Activated T-helper 17 cell treated with anti-CD3 and anti-CD28 coated beads, Interleukin-2, amount 50 U/mL, for 72 hours (primary cell): ENCODE measurements around the gene SYT7. TPM values are rescaled to one million over a fixed set of nuclear protein-coding genes. Genes with fewer than 3 reads are reported as not detected.
"Not testable (repeated sequence)": the region's sequence is repeated elsewhere in the genome, so short reads cannot be mapped to it uniquely, and the experiment has no call there.

Experiments used
- ATAC-seq: fragments of 150-1000 bp; cut with Tn5 transposase; replicated peaks from 2 replicates; pipeline ENCODE4 v1.10.0; 2021; ENCODE audit warnings: mild to moderate bottlenecking, moderate library complexity
- H3K27ac Mint-ChIP-seq: one replicate; pipeline ENCODE4 v1.8.0; 2022; ENCODE audit warnings: mixed read lengths
- H3K27me3 Mint-ChIP-seq: one replicate; pipeline ENCODE4 v1.8.0; 2022; ENCODE audit warnings: mixed read lengths
- H3K36me3 Mint-ChIP-seq: one replicate; pipeline ENCODE4 v1.8.0; 2022; ENCODE audit warnings: low read depth, mild to moderate bottlenecking, mixed read lengths
- H3K4me1 Mint-ChIP-seq: one replicate; pipeline ENCODE4 v1.8.0; 2022; ENCODE audit warnings: mixed read lengths
- H3K4me3 Mint-ChIP-seq: one replicate; pipeline ENCODE4 v1.8.0; 2022; ENCODE audit warnings: mild to moderate bottlenecking, mixed read lengths
- H3K9me3 Mint-ChIP-seq: one replicate; pipeline ENCODE4 v1.8.0; 2022; ENCODE audit warnings: mixed read lengths
- total RNA-seq, 2 donors: library from RNA; stranded (reverse); gene quantifications; one replicate each; pipeline ENCODE4 v1.2.3, GENCODE V29; 2022

Gene SYT7
- total RNA-seq, 2 donors from 2014 or later: 0.19 TPM; not detected in 1

- no peak overlapping the region for H3K27ac Mint-ChIP-seq
- H3K4me3 Mint-ChIP-seq: no peak overlapping the region
- no peak for ATAC-seq
- H3K36me3 Mint-ChIP-seq: peaks cover 13% of the 10 kb centered on the region
- peaks cover 13% of the 10 kb centered on the region for H3K4me1 Mint-ChIP-seq
- no peaks in the 10 kb centered on the region for H3K9me3 Mint-ChIP-seq
- H3K27me3 Mint-ChIP-seq: peaks cover 4% of the 10 kb centered on the region
Measured at GRCh38 chr11:61477126-61477525, 103.8 kb downstream of the SYT7 start.

DNA sequence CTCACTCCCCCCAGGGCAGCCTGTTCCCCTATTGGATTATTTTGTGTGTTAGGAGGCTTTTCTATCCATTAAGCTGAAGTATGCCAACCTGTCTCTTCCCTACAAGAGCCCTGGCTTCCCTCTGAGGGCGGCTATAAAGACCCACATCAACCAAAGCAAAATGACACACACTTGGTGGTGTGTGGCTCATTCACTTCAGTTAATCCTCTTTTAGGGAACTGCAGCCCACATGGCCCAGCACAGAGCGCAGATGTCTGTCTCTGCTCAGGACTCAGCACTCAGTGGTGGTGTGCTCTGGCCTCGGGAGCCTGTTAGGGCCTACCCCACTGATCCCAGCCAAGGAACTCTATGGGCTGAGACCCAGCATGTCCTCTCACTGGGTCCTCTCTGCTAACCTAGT lies 104.5 kb downstream of the SYT7 start:
- Mint-ChIP-seq H3K4me3 (no peak overlapping the region), H3K36me3 (peaks cover 13% of the 10 kb centered on the region), H3K27me3 (peaks cover 2% of the 10 kb centered on the region), H3K4me1 (peaks cover 11% of the 10 kb centered on the region), H3K9me3 (no peaks in the 10 kb centered on the region), H3K27ac (no peak overlapping the region)
- no peak for ATAC-seq

GRCh38 chr11:61475433-61475832 lies 105.4 kb downstream of the SYT7 start:
- Mint-ChIP-seq H3K36me3 (peaks cover 22% of the 10 kb centered on the region), H3K4me3 (no peak overlapping the region), H3K4me1 (peaks cover 8% of the 10 kb centered on the region), H3K27ac (no peak overlapping the region), H3K9me3 (no peaks in the 10 kb centered on the region), H3K27me3 (no peaks in the 10 kb centered on the region)
- no peak for ATAC-seq

DNA sequence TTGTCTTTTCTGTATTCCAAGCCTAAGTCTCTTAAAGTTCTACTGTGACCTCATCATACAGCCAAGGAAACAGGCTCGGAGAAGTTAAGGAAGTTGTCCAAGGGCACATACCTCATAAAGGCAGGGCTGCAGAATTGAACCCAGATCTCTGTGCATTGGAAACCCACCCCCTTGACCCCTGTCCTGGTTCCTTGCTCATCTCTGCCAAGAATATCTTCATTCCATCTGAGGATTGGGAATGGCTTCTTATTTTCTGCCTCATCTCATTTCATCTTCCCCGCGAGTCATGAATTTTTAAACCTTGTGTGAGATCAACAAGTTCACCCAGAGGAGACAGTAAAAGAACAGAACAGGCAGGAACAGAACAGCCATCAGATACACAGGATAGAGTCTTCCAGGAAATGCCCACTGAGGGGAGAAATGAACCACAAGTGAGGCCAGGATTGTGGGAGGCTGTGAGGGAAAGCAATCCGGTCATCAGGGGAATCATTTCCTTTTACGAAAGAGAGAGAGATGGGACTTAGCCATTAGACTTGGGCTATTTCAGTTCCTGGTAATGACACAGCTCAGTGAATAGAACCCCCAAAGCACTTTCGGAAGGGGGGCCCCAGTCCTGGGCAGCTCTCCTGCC lies 106.7 kb downstream of the SYT7 start:
- Mint-ChIP-seq H3K36me3 (peaks cover 30% of the 10 kb centered on the region), H3K4me1 (peaks cover 8% of the 10 kb centered on the region), H3K27ac (peak overlapping the region; percentile 74), H3K4me3 (peak overlapping the region; percentile 6), H3K27me3 (no peaks in the 10 kb centered on the region), H3K9me3 (no peaks in the 10 kb centered on the region)
- no peak for ATAC-seq

- H3K27me3 Mint-ChIP-seq: no peaks in the 10 kb centered on the region
- peaks cover 8% of the 10 kb centered on the region for H3K4me1 Mint-ChIP-seq
- ATAC-seq: peak; percentile 60
- H3K36me3 Mint-ChIP-seq: peaks cover 37% of the 10 kb centered on the region
- H3K27ac Mint-ChIP-seq: peak overlapping the region; percentile 74
- no peaks in the 10 kb centered on the region for H3K9me3 Mint-ChIP-seq
- peak overlapping the region; percentile 6 for H3K4me3 Mint-ChIP-seq
Measured at GRCh38 chr11:61473370-61474012, 107.4 kb downstream of the SYT7 start.

DNA sequence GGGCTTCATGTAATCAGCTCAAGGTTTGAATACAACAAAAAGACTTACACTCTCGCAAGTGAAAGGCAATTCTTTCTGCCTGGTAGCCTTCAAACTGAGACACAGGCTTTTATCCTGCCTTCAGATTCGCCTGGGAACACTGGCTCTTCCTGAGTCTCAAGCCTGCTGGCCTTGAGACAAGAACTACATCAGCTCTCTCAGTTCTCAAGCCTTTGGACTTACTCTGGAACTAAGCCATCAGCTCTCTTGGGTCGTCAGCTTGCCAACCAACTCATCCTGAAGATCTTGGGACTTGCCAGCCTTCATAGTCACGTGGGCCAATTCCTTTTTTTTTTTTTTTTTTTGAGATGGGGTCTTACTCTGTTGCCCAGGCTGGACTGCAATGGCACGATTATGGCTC lies 108.0 kb downstream of the SYT7 start:
- Mint-ChIP-seq H3K4me1 (peaks cover 8% of the 10 kb centered on the region), H3K27me3 (no peaks in the 10 kb centered on the region)

DNA sequence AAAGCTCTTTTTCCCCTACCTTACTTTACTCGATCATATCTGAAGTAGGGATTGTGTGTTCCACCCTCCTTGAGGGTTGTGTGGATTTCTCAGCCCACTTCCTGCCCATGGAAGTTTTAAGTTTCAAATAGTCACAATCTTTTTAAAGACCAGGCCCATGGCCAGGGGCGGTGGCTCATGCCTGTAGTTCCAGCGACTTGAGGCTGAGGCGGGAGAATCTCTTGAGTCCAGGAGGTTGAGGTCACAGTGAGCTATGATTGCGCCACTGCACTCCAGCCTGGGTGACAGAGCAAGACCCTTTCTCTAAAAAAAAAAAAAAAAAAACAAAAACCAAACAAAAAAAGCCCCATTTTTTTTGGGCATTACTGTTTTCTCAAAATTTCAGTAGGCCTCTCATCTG lies 108.6 kb downstream of the SYT7 start:
- no peak overlapping the region for H3K27ac Mint-ChIP-seq
- peaks cover 8% of the 10 kb centered on the region for H3K4me1 Mint-ChIP-seq
- no peaks in the 10 kb centered on the region for H3K27me3 Mint-ChIP-seq
- H3K4me3 Mint-ChIP-seq: no peak overlapping the region
- ATAC-seq: no peak
- H3K9me3 Mint-ChIP-seq: no peaks in the 10 kb centered on the region
- H3K36me3 Mint-ChIP-seq: peaks cover 49% of the 10 kb centered on the region

More for the DNA sequence above, 108.0 kb downstream of the SYT7 start:
- H3K9me3 Mint-ChIP-seq: no peaks in the 10 kb centered on the region
- peak overlapping the region; percentile 33 for H3K27ac Mint-ChIP-seq
- ATAC-seq: no peak
- peaks cover 43% of the 10 kb centered on the region for H3K36me3 Mint-ChIP-seq
- H3K4me3 Mint-ChIP-seq: no peak overlapping the region

- H3K4me3 Mint-ChIP-seq: peak overlapping the region; percentile 49
Measured at GRCh38 chr11:61468002-61468401, 112.9 kb downstream of the SYT7 start.

DNA sequence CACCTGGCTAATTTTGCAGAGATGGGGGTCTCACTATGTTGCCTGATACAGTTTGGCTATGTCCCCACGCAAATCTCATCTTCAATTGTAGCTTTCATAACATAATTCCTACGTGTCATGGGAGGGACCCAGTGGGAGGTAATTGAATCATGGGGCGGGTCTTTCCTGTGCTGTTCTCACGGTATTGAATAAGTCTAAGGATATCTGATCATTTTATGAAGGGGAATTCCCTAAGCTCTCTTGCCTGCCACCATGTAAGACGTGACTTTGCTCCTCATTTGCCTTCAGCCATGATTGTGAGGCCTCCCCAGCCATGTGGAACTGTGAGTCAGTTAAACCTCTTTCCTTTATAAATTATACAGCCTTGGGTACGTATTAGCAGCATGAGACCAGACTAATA lies 113.3 kb downstream of the SYT7 start:
- peaks cover 51% of the 10 kb centered on the region for H3K36me3 Mint-ChIP-seq
- ATAC-seq: peak; percentile 74
- H3K4me1 Mint-ChIP-seq, H3K9me3 Mint-ChIP-seq, H3K27me3 Mint-ChIP-seq: not testable (repeated sequence)
- peak overlapping the region; percentile 82 for H3K27ac Mint-ChIP-seq
- peak overlapping the region; percentile 49 for H3K4me3 Mint-ChIP-seq

More at GRCh38 chr11:61468002-61468401, 112.9 kb downstream of the SYT7 start:
- no peaks in the 10 kb centered on the region for H3K4me1 Mint-ChIP-seq
- H3K27ac Mint-ChIP-seq: peak overlapping the region; percentile 82
- H3K36me3 Mint-ChIP-seq: peaks cover 54% of the 10 kb centered on the region
- ATAC-seq: no peak
- H3K9me3 Mint-ChIP-seq: no peaks in the 10 kb centered on the region
- no peaks in the 10 kb centered on the region for H3K27me3 Mint-ChIP-seq

Other genes with a start within 250 kb of the SYT7 start
- gene DDB1, start 248.0 kb downstream of the SYT7 start, total RNA-seq: 100 to 1,000 TPM; 211 to 344 TPM
- gene TKFC, start 247.8 kb downstream of the SYT7 start, total RNA-seq: 10 to 100 TPM; 32.6 to 32.9 TPM
- 10 to 100 TPM; 46.5 to 62.3 TPM for gene CYB561A3, start 219.2 kb downstream of the SYT7 start, total RNA-seq
- gene TMEM138, start 218.7 kb downstream of the SYT7 start, total RNA-seq: 10 to 100 TPM; 30.6 to 47.9 TPM
- gene TMEM216, start 188.5 kb downstream of the SYT7 start, total RNA-seq: 10 to 100 TPM; 12.1 to 12.8 TPM
- gene CPSF7, start 151.1 kb downstream of the SYT7 start, total RNA-seq: 100 to 1,000 TPM in 1 of 2 donors, 10 to 100 TPM in 1; 98.1 to 114 TPM
- gene SDHAF2, start 151.0 kb downstream of the SYT7 start, total RNA-seq: 10 to 100 TPM; 36.9 to 45.5 TPM
- gene LRRC10B, start 72.3 kb downstream of the SYT7 start, total RNA-seq: not detected
- under 1 TPM; 0.11 to 0.13 TPM for gene DAGLA, start 99.3 kb upstream of the SYT7 start, total RNA-seq
- gene MYRF, start 171.6 kb upstream of the SYT7 start, total RNA-seq: 1 to 10 TPM; 1.2 to 5.9 TPM
- gene TMEM258, start 211.5 kb upstream of the SYT7 start, total RNA-seq: 100 to 1,000 TPM; 135 to 156 TPM
- gene FEN1, start 211.8 kb upstream of the SYT7 start, total RNA-seq: 100 to 1,000 TPM in 1 of 2 donors, 10 to 100 TPM in 1; 72.6 to 133 TPM
- gene FADS1, start 235.9 kb upstream of the SYT7 start, total RNA-seq: 10 to 100 TPM in 1 of 2 donors, 1 to 10 TPM in 1; 5.6 to 22.9 TPM
- gene FADS2, start 247.2 kb upstream of the SYT7 start, total RNA-seq: 10 to 100 TPM in 1 of 2 donors, 1 to 10 TPM in 1; 9.4 to 58.3 TPM